ENCODE results near the gene ADIPOR2.

The ADIPOR2 gene

DNA sequence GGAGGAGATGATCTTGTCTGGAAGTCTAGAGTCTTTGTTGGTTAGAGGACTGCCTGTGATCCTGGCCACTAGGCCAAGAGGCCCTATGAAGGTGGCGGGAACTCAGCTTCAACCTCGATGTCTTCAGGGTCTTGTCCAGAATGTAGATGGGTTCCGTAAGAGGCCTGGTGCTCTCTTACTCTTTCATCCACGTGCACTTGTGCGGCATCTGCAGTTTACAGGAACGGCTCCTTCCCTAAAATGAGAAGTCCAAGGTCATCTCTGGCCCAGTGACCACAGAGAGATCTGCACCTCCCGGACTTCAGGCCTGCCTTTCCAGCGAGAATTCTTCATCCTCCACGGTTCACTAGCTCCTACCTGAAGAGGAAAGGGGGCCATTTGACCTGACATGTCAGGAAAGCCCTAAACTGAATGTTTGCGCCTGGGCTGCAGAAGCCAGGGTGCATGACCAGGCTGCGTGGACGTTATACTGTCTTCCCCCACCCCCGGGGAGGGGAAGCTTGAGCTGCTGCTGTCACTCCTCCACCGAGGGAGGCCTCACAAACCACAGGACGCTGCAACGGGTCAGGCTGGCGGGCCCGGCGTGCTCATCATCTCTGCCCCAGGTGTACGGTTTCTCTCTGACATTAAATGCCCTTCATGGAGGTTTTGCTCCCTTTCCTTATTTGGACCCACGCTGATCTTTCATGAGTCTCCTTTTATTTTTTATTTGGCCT lies 44.1 kb upstream of the ADIPOR2 start:
- TF ChIP-seq, protein P1, sequence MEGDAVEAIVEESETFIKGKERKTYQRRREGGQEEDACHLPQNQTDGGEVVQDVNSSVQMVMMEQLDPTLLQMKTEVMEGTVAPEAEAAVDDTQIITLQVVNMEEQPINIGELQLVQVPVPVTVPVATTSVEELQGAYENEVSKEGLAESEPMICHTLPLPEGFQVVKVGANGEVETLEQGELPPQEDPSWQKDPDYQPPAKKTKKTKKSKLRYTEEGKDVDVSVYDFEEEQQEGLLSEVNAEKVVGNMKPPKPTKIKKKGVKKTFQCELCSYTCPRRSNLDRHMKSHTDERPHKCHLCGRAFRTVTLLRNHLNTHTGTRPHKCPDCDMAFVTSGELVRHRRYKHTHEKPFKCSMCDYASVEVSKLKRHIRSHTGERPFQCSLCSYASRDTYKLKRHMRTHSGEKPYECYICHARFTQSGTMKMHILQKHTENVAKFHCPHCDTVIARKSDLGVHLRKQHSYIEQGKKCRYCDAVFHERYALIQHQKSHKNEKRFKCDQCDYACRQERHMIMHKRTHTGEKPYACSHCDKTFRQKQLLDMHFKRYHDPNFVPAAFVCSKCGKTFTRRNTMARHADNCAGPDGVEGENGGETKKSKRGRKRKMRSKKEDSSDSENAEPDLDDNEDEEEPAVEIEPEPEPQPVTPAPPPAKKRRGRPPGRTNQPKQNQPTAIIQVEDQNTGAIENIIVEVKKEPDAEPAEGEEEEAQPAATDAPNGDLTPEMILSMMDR (IDR thresholded peaks at IDR 0.05; ENCODE audit: borderline replicate concordance, insufficient read depth, low read depth, low read length) = no peak

DNA sequence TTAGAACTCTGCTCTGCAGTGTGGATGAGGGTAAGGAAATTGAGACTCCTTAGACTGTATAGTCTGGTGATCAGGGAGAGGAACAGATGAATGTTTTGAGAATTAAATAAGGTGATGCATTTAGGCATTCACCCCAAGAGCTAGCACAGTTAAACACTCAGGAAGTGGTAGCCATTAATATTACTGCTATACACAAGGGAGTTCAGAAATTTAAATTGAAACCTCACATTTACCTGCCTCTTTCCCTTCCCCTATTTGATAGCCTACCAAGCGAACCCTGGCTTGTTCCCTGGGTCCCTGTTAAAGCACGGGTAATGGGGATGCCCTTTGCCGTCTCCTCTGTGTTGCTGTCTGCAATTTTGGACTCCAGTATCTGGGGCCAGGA lies 43.6 kb upstream of the ADIPOR2 start:
- TF ChIP-seq, protein P1 (IDR thresholded peaks at IDR 0.05; ENCODE audit: borderline replicate concordance, insufficient read depth, low read depth, low read length) = no peak
- H3K4me3 ChIP-seq (ENCODE audit: low read depth, low read length) = no peak overlapping the region

More for the DNA sequence above, 44.1 kb upstream of the ADIPOR2 start:
- no peak overlapping the region for H3K4me3 ChIP-seq (ENCODE audit: low read depth, low read length)

DNA sequence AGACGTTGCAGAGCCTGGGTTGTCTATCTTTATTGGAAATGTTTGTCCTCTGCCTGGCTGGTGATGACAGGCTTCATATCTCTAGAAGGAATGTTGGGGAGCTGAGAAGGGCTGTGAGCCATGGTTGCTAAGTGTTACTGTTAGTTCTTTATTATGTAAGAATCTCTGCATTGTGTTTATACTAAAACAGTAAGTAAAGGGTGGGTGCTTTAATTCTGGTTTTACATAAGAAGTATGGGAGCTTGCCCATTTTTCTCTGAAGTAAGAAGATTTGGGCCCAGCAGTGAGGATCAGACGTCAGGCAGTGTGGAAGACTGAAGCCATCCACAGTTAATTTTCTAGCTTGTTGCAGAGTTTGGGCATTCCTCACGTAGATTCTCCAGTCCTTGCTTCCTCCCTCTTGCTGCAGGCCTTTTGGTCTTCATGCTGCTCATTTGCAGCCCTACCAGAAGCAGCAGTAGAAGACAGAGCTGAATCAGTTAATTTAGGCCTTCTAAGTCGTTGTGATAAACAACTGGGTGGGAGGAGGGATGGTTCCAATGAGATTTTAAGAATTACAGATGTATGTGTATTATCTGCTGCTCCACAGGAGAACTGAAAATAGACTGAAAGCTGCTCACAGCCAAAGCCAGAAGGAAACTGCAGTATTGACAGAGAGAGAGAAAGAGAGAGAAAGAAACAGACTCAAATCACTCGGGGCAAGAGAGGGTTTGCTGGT lies 40.5 kb upstream of the ADIPOR2 start:
- no peak overlapping the region for H3K4me3 ChIP-seq (ENCODE audit: low read depth, low read length)
- TF ChIP-seq, protein P1 (IDR thresholded peaks at IDR 0.05; ENCODE audit: borderline replicate concordance, insufficient read depth, low read depth, low read length) = no peak

DNA sequence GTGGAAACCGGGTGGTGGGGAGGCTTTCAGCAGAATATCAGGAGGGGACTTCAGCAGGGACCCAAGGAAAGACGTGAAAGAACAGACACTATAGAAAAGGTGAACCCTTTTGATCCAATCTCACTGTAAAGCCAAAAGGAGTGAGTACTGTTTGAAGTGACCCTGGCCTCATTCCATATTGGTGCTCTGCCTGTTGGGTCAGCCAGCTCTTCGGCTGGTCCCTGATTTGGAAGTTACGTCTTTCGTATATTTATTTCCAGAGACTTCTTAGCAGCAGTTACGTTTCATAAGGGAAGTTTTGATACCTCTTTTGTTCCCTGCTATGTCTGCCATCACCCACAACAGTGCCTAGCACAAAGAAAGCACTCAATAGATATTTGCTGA lies 39.9 kb upstream of the ADIPOR2 start:
- TF ChIP-seq, protein P1 (IDR thresholded peaks at IDR 0.05; ENCODE audit: borderline replicate concordance, insufficient read depth, low read depth, low read length) = no peak
- no peak overlapping the region for H3K4me3 ChIP-seq (ENCODE audit: low read depth, low read length)

DNA sequence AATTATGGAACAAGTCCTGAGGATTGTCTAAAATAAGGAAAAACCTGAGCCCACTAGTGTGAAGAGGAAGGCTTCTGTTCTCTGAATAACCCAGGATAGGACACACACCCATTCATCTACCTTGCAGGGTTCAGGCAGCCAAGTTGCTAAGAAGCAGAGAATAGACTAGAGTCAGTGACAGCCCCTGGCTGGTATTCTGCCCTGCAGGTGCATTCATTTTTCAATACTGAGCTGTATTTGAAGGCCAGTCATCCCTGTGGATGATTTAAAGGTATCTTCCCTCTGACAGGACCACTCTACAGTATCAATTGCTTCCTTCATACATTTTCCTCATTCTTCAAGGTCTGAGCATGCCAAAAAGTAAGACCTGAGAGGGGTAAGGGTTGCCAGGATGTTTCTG lies 38.9 kb upstream of the ADIPOR2 start:
- TF ChIP-seq, protein P1 (IDR thresholded peaks at IDR 0.05; ENCODE audit: borderline replicate concordance, insufficient read depth, low read depth, low read length) = no peak

DNA sequence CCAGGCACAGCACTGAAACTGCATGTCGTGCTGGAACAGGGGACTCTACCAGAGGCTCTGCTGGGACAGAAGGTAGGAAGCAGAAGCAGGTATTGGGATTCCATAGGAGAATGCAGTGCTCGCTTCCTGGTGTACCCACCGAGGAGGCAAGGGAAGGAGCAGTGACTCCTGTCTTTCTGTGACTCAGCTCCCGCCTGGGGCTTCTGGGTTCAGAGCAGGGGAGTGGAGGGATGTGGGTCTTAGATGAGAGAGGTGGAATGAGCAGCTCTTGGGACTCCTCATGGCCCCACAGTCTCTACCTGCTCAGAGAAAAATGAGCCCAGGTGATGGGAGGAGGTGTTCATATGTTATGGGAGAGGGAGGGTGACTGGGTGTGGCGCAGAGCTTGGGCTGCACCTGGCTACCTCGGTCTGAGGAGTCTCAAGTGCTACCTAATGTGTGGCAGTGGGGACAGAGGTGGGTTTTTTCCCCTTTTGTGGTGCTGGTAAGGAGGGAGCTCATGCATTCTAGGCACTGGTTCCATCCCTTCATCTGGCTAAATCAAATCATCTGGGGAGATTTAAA lies 35.6 kb upstream of the ADIPOR2 start:
- no peak overlapping the region for H3K4me3 ChIP-seq (ENCODE audit: low read depth, low read length)
- TF ChIP-seq, protein P1 (IDR thresholded peaks at IDR 0.05; ENCODE audit: borderline replicate concordance, insufficient read depth, low read depth, low read length) = no peak

More for the DNA sequence above, 38.9 kb upstream of the ADIPOR2 start:
- no peak overlapping the region for H3K4me3 ChIP-seq (ENCODE audit: low read depth, low read length)
